Measurements from ENCODE around the gene GPR84.

- TF ChIP-seq EZH2 (IDR thresholded peaks at IDR 0.05; ENCODE audit: insufficient read depth, poor library complexity, severe bottlenecking): no peak
- TF ChIP-seq EZH2phosphoT487 (IDR thresholded peaks at IDR 0.05; ENCODE audit: insufficient read depth, low read depth): no peak
Measured at GRCh38 chr12:54390176-54390667, 25.9 kb upstream of the GPR84 start.
